ENCODE data around the gene ZNF202.

- TF ChIP-seq EP300 (IDR thresholded peaks at IDR 0.05; ENCODE audit: borderline replicate concordance): no peak
- TF ChIP-seq USF1 (IDR thresholded peaks at IDR 0.05): no peak
- no peak for TF ChIP-seq EGR1 (IDR thresholded peaks at IDR 0.05)
- TF ChIP-seq CREB1 (IDR thresholded peaks at IDR 0.05; ENCODE audit: low read depth): no peak
- TF ChIP-seq FOXM1 (IDR thresholded peaks at IDR 0.05; ENCODE audit: borderline replicate concordance, low read depth): no peak
- TF ChIP-seq TEAD4 (IDR thresholded peaks at IDR 0.05): no peak
- no peak for TF ChIP-seq TAF1 (IDR thresholded peaks at IDR 0.05; ENCODE audit: low read depth)
- TF ChIP-seq TCF12 (IDR thresholded peaks at IDR 0.05; ENCODE audit: low read depth): no peak
These were observed 12.7 kb upstream of the ZNF202 start, which contains the start of gene OR6X1 for GRCh38 chr11:123754101-123754568.
